ENCODE measurements around the gene MAST2. TPM values are rescaled to one million over a fixed set of nuclear protein-coding genes. Genes with fewer than 3 reads are reported as not detected.

MAST2 gene
- total and polyA plus RNA-seq, 2 of the 4 experiments (the other 2 are of a cell fraction), result 14.2 to 41.0 TPM

DNA sequence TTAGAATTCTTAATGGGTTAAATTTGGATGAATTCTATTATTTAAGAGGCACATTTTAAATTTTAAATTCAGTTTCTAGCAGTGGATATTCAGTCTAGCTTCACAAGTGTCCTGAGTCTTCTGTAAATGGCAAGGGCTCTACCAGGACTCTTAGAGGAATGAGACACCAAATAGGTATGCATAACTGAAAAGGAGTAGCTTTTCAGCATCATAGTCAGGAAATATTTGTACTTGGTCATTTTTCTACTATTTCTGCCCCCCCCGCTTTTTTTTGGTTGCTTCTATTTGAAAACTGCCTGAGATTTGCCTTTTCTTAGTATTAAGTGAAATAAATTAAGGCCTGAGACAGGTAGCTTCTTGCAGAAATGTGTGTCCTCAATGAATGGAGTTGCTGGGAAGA is 80.2 kb downstream of the MAST2 start:
- Histone ChIP-seq H3K9me3 (ENCODE audit: control insufficient read depth, insufficient read depth, low read length) (no peaks in the 10 kb centered on the region), H4K20me1 (ENCODE audit: insufficient read depth, low read length) (no peaks in the 10 kb centered on the region), H3K4me1 (ENCODE audit: control insufficient read depth, insufficient read depth, low read length) (peaks cover 16% of the 10 kb centered on the region), H3K36me3 (ENCODE audit: control insufficient read depth, insufficient read depth, low read length) (no peaks in the 10 kb centered on the region), H2BK15ac (ENCODE audit: low read depth, low read length) (no peak overlapping the region), H3K23ac (ENCODE audit: low read depth, low read length) (no peak overlapping the region), H3K9ac (ENCODE audit: low read depth, low read length) (no peak overlapping the region), H2AK9ac (replicated peaks; ENCODE audit: low read depth, low read length, poor library complexity) (no peak overlapping the region), H4K8ac (ENCODE audit: low read depth in 2 of 2, low read length in 2 of 2) (no peak overlapping the region), H4K91ac (ENCODE audit: insufficient read depth, low read depth, low read length) (no peak overlapping the region), H4K5ac (ENCODE audit: low read depth, low read length) (no peak overlapping the region), H2BK20ac (ENCODE audit: low read depth, low read length) (no peak overlapping the region), H2BK5ac (ENCODE audit: low read depth, low read length, poor library complexity, severe bottlenecking) (peak overlapping the region; percentile 46), H3K27me3 (ENCODE audit: control insufficient read depth, insufficient read depth, low read length) (no peaks in the 10 kb centered on the region), H2AK5ac (ENCODE audit: low read depth, low read length) (no peak overlapping the region), H3K56ac (ENCODE audit: extremely low read depth, insufficient read depth, low read length) (no peak overlapping the region), H3K4ac (ENCODE audit: low read depth, low read length) (peak overlapping the region; percentile 20; the same call in 1 of the 2 replicates), H3K79me1 (ENCODE audit: low read depth in 1 of 2, low read length in 2 of 2) (peaks cover 18 to 40% of the 10 kb centered on the region in 2 experiments), H3K27ac (ENCODE audit: insufficient read depth, low read length) (no peak overlapping the region), H3K9me1 (ENCODE audit: insufficient read depth, low read length) (peaks cover 3% of the 10 kb centered on the region; the same call in 1 of the 2 replicates), H3K4me3 (ENCODE audit: insufficient read depth, low read depth, low read length) (no peak overlapping the region), H3K4me2 (ENCODE audit: low read depth, low read length) (no peak overlapping the region), H2AFZ (replicated peaks; ENCODE audit: low read length, poor library complexity) (no peak overlapping the region), H3K14ac (replicated peaks; ENCODE audit: low read depth, low read length) (no peak overlapping the region), H3K18ac (ENCODE audit: low read depth, low read length) (no peak overlapping the region), H2BK120ac (ENCODE audit: low read depth, low read length) (no peak overlapping the region)
- ATAC-seq (ENCODE audit: low read depth), result peak; percentile 58
- ChIA-PET CTCF (no interaction called here), POLR2A (ENCODE audit: unreplicated experiment) (interaction anchor here (0.7 kb wide), 1 partner anchor 9 kb away, joined by 6 read pairs; no protein-coding TSS in a partner anchor)
- dilution Hi-C loops (cut with HindIII; ENCODE audit: low sequenced_read_pairs, unreplicated experiment), result no loop called here
- TF ChIP-seq RFX5 (IDR thresholded peaks at IDR 0.05; ENCODE audit: low read depth, low read length) (no peak), MXI1 (IDR thresholded peaks at IDR 0.05; ENCODE audit: borderline replicate concordance, low read depth, low read length) (no peak), NFE2L2 (IDR thresholded peaks at IDR 0.05; ENCODE audit: low read depth, low read length) (no peak), BHLHE40 (IDR thresholded peaks at IDR 0.05; ENCODE audit: low read depth, low read length) (no peak), CHD1 (IDR thresholded peaks at IDR 0.05; ENCODE audit: low read depth, low read length) (no peak), POLR2A (IDR thresholded peaks at IDR 0.05; ENCODE audit: low read depth, low read length) (no peak), SMC3 (IDR thresholded peaks at IDR 0.05; ENCODE audit: low read depth, low read length) (no peak), RCOR1 (IDR thresholded peaks at IDR 0.05; ENCODE audit: insufficient replicate concordance, low read length) (no peak), CEBPB (IDR thresholded peaks at IDR 0.05; ENCODE audit: low read depth, low read length) (no peak), RAD21 (IDR thresholded peaks at IDR 0.05; ENCODE audit: low read length) (no peak), MAFK (IDR thresholded peaks at IDR 0.05; ENCODE audit: low read depth, low read length) (no peak), MAZ (IDR thresholded peaks at IDR 0.05; ENCODE audit: borderline replicate concordance, low read depth, low read length) (no peak), FOS (IDR thresholded peaks at IDR 0.05; ENCODE audit: low read depth, low read length) (no peak)
- TF ChIP-seq, protein P1, sequence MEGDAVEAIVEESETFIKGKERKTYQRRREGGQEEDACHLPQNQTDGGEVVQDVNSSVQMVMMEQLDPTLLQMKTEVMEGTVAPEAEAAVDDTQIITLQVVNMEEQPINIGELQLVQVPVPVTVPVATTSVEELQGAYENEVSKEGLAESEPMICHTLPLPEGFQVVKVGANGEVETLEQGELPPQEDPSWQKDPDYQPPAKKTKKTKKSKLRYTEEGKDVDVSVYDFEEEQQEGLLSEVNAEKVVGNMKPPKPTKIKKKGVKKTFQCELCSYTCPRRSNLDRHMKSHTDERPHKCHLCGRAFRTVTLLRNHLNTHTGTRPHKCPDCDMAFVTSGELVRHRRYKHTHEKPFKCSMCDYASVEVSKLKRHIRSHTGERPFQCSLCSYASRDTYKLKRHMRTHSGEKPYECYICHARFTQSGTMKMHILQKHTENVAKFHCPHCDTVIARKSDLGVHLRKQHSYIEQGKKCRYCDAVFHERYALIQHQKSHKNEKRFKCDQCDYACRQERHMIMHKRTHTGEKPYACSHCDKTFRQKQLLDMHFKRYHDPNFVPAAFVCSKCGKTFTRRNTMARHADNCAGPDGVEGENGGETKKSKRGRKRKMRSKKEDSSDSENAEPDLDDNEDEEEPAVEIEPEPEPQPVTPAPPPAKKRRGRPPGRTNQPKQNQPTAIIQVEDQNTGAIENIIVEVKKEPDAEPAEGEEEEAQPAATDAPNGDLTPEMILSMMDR (conservative IDR thresholded peaks at IDR 0.05; ENCODE audit: low read depth, low read length), result no peak
- TF ChIP-seq, protein P2, sequence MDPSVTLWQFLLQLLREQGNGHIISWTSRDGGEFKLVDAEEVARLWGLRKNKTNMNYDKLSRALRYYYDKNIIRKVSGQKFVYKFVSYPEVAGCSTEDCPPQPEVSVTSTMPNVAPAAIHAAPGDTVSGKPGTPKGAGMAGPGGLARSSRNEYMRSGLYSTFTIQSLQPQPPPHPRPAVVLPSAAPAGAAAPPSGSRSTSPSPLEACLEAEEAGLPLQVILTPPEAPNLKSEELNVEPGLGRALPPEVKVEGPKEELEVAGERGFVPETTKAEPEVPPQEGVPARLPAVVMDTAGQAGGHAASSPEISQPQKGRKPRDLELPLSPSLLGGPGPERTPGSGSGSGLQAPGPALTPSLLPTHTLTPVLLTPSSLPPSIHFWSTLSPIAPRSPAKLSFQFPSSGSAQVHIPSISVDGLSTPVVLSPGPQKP (IDR thresholded peaks at IDR 0.05; ENCODE audit: borderline replicate concordance, low read depth, low read length), result no peak
- TF ChIP-seq, protein P3, sequence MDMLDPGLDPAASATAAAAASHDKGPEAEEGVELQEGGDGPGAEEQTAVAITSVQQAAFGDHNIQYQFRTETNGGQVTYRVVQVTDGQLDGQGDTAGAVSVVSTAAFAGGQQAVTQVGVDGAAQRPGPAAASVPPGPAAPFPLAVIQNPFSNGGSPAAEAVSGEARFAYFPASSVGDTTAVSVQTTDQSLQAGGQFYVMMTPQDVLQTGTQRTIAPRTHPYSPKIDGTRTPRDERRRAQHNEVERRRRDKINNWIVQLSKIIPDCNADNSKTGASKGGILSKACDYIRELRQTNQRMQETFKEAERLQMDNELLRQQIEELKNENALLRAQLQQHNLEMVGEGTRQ (IDR thresholded peaks at IDR 0.05; ENCODE audit: low read depth, low read length), result no peak
- no TSS peak for BruUV-seq (replicated peaks)
- no CpG with 5 or more reads among the region's 1 CpG for WGBS, 2 experiments (ENCODE audit: extremely low coverage in 2 of 2, insufficient read length in 1 of 2)
- in situ Hi-C loops (cut with MboI; ENCODE audit: low sequenced_read_pairs), result no loop called here
- peak; percentile 70 for DNase-seq
- intact Hi-C loops (cut with micrococcal nuclease), result loop anchor here (5.0 kb wide), 4 partner anchors 241 to 361 kb away; partner anchors contain the start of genes NASP, P3R3URF, PRDX1 and TSPAN1

All from IMR-90 (cell line).